Stomach (tissue), 9 donors: Measurements from ENCODE around the gene HSF4. TPM values are rescaled to one million over a fixed set of nuclear protein-coding genes. Genes with fewer than 3 reads are reported as not detected.

Experiments
- DNase-seq, 2 donors: peaks; one replicate each; pipeline versions ENCODE4 v3.0.0 to v3.0.0-alpha.2; 2013 to 2019
- H3K27ac ChIP-seq, 5 donors: fragments of 200-600 bp in 4 of 5; sonication (generic) in 4 of 5; one replicate each; pipeline ENCODE4 v1.5.1; 2013 to 2019; ENCODE audit warnings: mild to moderate bottlenecking in 1 of 5, moderate library complexity in 1 of 5
- H3K27me3 ChIP-seq, 3 donors: fragments of 200-600 bp; sonication (generic); one replicate each; pipeline ENCODE4 v1.5.1; 2017 to 2019; ENCODE audit warnings: mixed run types in 1 of 3
- H3K36me3 ChIP-seq, 4 donors: fragments of 200-600 bp; sonication (generic); 1 replicate in 3 of 4; 2 replicates in 1 of 4; pipeline ENCODE4 v1.5.1; 2016 to 2019
- H3K4me1 ChIP-seq, 4 donors: fragments of 200-600 bp; sonication (generic); one replicate each; pipeline ENCODE4 v1.5.1; 2016 to 2019
- H3K4me3 ChIP-seq, 4 donors: fragments of 200-600 bp; sonication (generic) in 3 of 4; one replicate each; pipeline ENCODE4 v1.5.1; 2016 to 2019; ENCODE audit warnings: mild to moderate bottlenecking in 1 of 4
- H3K9me3 ChIP-seq, 4 donors: fragments of 200-600 bp; sonication (generic); one replicate each; pipeline ENCODE4 v1.5.1; 2016 to 2019
- EP300 ChIP-seq: sonication (generic); formaldehyde crosslinking; IDR thresholded peaks from one replicate; pipeline ENCODE4 v1.6.1; 2017; ENCODE audit warnings: antibody characterized with exemption
- POLR2A ChIP-seq, 4 donors: fragments of 450-650 bp; IDR thresholded peaks; one replicate each; pipeline ENCODE4 v1.6.1; 2016; ENCODE audit warnings: antibody characterized with exemption in 4 of 4, control low read depth in 2 of 4, mild to moderate bottlenecking in 1 of 4, moderate library complexity in 1 of 4
- POLR2AphosphoS5 ChIP-seq, 3 donors: sonication (generic); formaldehyde crosslinking; IDR thresholded peaks; one replicate each; pipeline ENCODE4 v1.6.1; 2016; ENCODE audit warnings: antibody characterized with exemption in 3 of 3
- WGBS, 5 donors: extraction: QIAGEN DNeasy Blood & Tissue Kit in 3 of 5; methylation state at CpG; one replicate each; pipeline versions ENCODE4 v1.1.5 to v1.1.7; 2013 to 2018; 5-methylcytosine and 5-hydroxymethylcytosine counted together
- intact Hi-C: fragments of 100-400 bp; cut with DNase I; formaldehyde crosslinking; loops from one replicate; pipeline ENCODE4 v1.15.1; 2023; ENCODE audit warnings: low total_unique reads
- polyA plus RNA-seq, 3 donors: library from polyadenylated mRNA; stranded (reverse); fragments of 200-250 nt; gene quantifications; one replicate each; pipeline ENCODE4 v1.2.3, GENCODE V29; 2013
- total RNA-seq, 5 donors: library from RNA; depleted of rRNA; stranded (reverse); fragments of >200 nt; gene quantifications; one replicate each; pipeline versions ENCODE4 v1.1.0 to v1.2.3, GENCODE V29; 2014 to 2016
- TF ChIP-seq, protein P1 (sequence below), 7 experiments: fragments of 450-650 bp in 4 of 7; fragments of 200-600 bp in 3 of 7; sonication (generic) in 3 of 7; IDR thresholded peaks; one replicate each; pipeline ENCODE4 v1.5.1; 2016 to 2019; ENCODE audit warnings: antibody characterized with exemption in 7 of 7, control low read depth in 2 of 7, mild to moderate bottlenecking in 1 of 7
- donor health status: healthy with polysubstance abuse.
- donor health status: Bipolar disorder and iron deficiency.
- donor health status: healthy.

HSF4 gene
- total and polyA plus RNA-seq, 8 donors, result 9.5 to 630 (median 32.2) TPM

DNA sequence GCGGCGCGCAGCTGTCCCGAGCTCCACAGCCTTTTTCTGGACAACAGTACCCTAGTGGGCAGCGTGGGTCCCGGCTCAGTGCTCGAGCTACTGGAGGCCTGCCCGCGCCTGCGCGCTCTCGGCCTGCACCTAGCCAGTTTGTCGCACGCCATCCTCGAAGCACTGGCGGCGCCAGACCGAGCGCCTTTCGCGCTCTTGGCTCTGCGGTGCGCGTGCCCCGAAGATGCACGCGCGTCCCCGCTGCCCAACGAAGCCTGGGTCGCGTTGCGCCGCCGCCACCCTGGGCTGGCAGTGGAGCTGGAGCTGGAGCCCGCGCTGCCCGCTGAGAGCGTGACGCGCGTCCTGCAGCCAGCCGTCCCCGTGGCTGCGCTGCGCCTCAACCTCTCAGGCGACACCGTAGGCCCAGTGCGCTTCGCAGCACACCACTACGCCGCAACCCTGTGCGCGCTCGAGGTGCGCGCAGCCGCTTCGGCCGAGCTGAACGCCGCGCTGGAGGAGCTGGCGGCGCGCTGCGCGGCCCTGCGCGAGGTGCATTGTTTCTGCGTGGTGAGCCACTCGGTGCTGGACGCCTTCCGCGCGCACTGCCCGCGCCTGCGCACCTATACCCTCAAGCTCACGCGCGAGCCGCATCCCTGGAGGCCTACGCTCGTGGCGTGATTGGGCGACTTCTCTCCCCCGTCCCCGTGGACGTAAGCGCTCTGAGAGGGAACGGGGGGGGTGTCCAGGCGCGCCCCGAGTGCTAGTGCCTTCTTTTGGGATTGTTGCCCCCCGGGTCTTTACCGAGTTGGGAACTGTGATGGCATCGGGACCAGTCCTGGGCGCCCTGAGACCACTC is 1.2 kb upstream of the HSF4 start:
- peak overlapping the region in 4 of 5 donors; percentile 42 to 80 (median 74) for H3K27ac ChIP-seq
- no peaks in the 10 kb centered on the region for H3K36me3 ChIP-seq
- peaks cover 51 to 76% (median 68%) of the 10 kb centered on the region in 4 donors for H3K4me1 ChIP-seq
- intact Hi-C loops, result no loop called here
- WGBS, 5 donors, result 4 to 27% (median 11%) methylated on average over 22 to 99 of the region's 99 CpGs
- H3K27me3 ChIP-seq, result peaks cover 0 to 66% (median 25%) of the 10 kb centered on the region in 3 donors
- H3K9me3 ChIP-seq, result no peaks in the 10 kb centered on the region
- TF ChIP-seq, protein P1, sequence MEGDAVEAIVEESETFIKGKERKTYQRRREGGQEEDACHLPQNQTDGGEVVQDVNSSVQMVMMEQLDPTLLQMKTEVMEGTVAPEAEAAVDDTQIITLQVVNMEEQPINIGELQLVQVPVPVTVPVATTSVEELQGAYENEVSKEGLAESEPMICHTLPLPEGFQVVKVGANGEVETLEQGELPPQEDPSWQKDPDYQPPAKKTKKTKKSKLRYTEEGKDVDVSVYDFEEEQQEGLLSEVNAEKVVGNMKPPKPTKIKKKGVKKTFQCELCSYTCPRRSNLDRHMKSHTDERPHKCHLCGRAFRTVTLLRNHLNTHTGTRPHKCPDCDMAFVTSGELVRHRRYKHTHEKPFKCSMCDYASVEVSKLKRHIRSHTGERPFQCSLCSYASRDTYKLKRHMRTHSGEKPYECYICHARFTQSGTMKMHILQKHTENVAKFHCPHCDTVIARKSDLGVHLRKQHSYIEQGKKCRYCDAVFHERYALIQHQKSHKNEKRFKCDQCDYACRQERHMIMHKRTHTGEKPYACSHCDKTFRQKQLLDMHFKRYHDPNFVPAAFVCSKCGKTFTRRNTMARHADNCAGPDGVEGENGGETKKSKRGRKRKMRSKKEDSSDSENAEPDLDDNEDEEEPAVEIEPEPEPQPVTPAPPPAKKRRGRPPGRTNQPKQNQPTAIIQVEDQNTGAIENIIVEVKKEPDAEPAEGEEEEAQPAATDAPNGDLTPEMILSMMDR (IDR thresholded peaks at IDR 0.05), result no peak
- TF ChIP-seq POLR2AphosphoS5 (IDR thresholded peaks at IDR 0.05), result peak in 1 of 3 donors; percentile 52
- peak in 1 of 2 donors; percentile 80 for DNase-seq
- H3K4me3 ChIP-seq, result peak overlapping the region; percentile 30 to 49 (median 36)

DNA sequence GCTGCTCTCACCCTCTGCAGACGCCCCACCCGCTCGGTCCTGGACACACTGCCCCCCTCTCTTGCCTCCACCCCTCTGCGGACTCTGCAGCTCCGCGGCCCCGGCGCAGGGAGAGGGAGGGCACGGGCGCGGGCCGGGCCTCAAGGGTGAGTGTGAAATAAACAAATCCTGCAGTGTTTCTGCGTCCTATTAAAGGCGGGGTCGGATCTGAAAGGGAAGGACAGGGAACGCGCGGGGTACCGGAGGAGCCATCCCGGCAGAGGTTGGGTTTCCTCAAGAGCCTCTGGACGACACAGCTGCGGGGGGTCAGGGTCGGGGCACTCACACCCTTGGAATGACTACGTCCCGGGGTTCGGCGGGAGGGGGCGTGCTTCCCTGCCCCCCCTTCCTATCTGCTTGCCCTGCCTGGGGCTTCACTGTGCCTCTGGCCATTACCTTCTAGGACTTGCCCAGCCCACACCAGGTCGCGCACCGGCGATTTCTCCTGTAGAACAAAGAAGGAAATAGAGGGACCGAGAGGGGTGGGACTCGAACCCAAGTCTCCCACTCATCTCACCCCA is 466 bp upstream of the HSF4 start:
- TF ChIP-seq POLR2A (IDR thresholded peaks at IDR 0.05) (no peak), EP300 (no peak), POLR2AphosphoS5 (IDR thresholded peaks at IDR 0.05) (no peak)
- TF ChIP-seq, protein P1 (IDR thresholded peaks at IDR 0.05), result no peak
- peaks cover 0 to 70% (median 25%) of the 10 kb centered on the region in 3 donors for H3K27me3 ChIP-seq
- peak overlapping the region; percentile 30 to 49 (median 36) for H3K4me3 ChIP-seq
- H3K27ac ChIP-seq, result peak overlapping the region in 4 of 5 donors; percentile 42 to 80 (median 74)
- no peaks in the 10 kb centered on the region for H3K36me3 ChIP-seq
- no peaks in the 10 kb centered on the region for H3K9me3 ChIP-seq
- intact Hi-C loops, result no loop called here
- peaks cover 44 to 74% (median 66%) of the 10 kb centered on the region in 4 donors for H3K4me1 ChIP-seq
- peak in 1 of 2 donors; percentile 54 for DNase-seq
- WGBS, 5 donors, result 2 to 4% (median 3%) methylated on average over 11 to 34 of the region's 34 CpGs

DNA sequence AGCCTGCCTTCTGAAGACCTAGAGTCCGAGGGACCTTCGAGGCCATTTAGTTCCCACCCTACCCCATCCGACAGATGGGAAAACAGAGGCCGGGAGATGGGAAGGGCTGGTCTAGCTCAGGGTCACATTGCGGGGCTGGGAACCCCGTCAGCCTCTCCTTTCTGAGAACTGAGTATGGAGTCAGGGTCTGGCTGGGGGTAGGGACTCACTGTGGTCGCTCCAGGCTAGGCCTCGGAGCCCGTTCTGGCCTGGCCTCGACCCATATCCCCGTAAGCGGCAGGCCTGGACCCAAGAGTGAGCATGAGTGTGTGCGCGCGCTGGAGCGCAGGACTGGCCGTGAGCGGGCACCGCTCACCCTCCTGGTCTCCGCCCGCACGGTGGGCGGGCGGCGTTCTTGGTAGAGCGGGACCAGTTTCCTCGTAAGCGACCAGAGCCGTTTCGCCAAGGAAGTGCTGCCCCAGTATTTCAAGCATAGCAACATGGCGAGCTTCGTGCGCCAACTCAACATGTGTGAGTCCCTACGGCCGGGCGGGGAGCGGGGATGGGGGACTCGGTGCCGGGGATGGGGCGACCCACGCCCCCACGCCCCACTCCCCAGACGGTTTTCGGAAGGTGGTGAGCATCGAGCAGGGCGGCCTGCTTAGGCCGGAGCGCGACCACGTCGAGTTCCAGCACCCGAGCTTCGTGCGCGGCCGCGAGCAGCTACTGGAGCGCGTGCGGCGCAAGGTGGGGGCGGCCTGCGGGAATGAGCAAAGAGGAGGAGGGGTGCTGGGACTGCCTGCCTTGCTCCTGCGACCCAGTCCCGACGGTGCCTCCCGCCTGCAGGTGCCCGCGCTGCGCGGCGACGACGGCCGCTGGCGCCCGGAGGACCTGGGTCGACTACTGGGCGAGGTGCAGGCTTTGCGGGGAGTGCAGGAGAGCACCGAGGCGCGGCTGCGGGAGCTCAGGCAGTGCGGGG is 855 bp downstream of the HSF4 start:
- Histone ChIP-seq H3K27ac (peak overlapping the region in 3 of 5 donors; percentile 73 to 80 (median 76)), H3K4me3 (peak overlapping the region; percentile 30 to 49 (median 36)), H3K27me3 (peaks cover 0 to 81% (median 25%) of the 10 kb centered on the region in 3 donors), H3K4me1 (peaks cover 53 to 80% (median 72%) of the 10 kb centered on the region in 4 donors), H3K36me3 (no peaks in the 10 kb centered on the region), H3K9me3 (no peaks in the 10 kb centered on the region)
- intact Hi-C loops, result no loop called here
- DNase-seq, result peak in 1 of 2 donors; percentile 62
- WGBS, 5 donors, result 17 to 44% (median 27%) methylated on average over 57 to 85 of the region's 85 CpGs
- TF ChIP-seq POLR2AphosphoS5 (IDR thresholded peaks at IDR 0.05), result no peak

DNA sequence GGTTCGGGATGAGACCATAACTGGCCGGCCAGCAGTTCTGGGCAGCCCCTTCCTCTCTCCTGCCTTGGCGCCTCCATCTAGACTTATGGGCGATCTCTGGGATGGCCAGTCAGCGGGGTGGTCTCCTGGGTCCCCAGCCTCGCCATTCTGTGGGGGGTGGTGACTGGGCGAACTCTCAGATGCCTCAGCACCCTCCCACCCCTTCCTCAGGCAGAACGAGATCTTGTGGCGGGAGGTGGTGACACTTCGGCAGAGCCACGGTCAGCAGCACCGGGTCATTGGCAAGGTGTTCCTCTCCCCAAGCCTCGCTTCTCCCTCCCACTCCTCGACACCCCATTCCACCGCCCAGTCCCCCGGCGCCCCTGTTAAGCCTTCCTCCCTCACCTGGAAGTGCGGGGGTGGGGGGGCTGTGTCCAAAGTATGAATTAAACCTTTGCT is 1.6 kb downstream of the HSF4 start:
- Histone ChIP-seq H3K27ac (peak overlapping the region in 1 of 5 donors; percentile 73), H3K27me3 (peaks cover 0 to 86% (median 25%) of the 10 kb centered on the region in 3 donors), H3K9me3 (no peaks in the 10 kb centered on the region), H3K4me3 (no peak overlapping the region), H3K36me3 (no peaks in the 10 kb centered on the region), H3K4me1 (peaks cover 57 to 79% (median 73%) of the 10 kb centered on the region in 4 donors)
- DNase-seq, result no peak
- TF ChIP-seq, protein P1 (IDR thresholded peaks at IDR 0.05), result no peak
- no peak for TF ChIP-seq EP300
- intact Hi-C loops, result no loop called here
- 36 to 68% (median 57%) methylated on average over 16 to 18 of the region's 18 CpGs for WGBS, 5 donors
